Right atrium auricular region (tissue), 2 donors: ENCODE results near the gene PITPNM3. TPM values are rescaled to one million over a fixed set of nuclear protein-coding genes. Genes with fewer than 3 reads are reported as not detected.
A peak's percentile ranks its signal among the peaks of the same experiment; 100 is the strongest.

Experiments
- DNase-seq: peaks from one replicate; pipeline ENCODE4 v3.0.0-alpha.2; 2019; ENCODE audit warnings: low spot score
- H3K27ac ChIP-seq, 2 donors: fragments of 200-600 bp; sonication (generic); 1 replicate in 1 of 2; 2 replicates in 1 of 2; pipeline ENCODE4 v1.5.1; 2016 to 2019
- H3K27me3 ChIP-seq, 2 donors: fragments of 200-600 bp; sonication (generic); one replicate each; pipeline versions ENCODE4 v1.5.1 to v1.6.0; 2017 to 2019
- H3K36me3 ChIP-seq: fragments of 200-600 bp; sonication (generic); one replicate; pipeline ENCODE4 v1.5.1; 2016
- H3K4me1 ChIP-seq, 2 donors: fragments of 200-600 bp; sonication (generic); one replicate each; pipeline versions ENCODE4 v1.5.1 to v1.6.0; 2017 to 2019
- H3K4me3 ChIP-seq, 2 donors: fragments of 200-600 bp; sonication (generic); 1 replicate in 1 of 2; 2 replicates in 1 of 2; pipeline ENCODE4 v1.5.1; 2017 to 2019; ENCODE audit warnings: mild to moderate bottlenecking in 1 of 2, moderate library complexity in 1 of 2
- H3K9me3 ChIP-seq, 2 donors: fragments of 200-600 bp; sonication (generic); one replicate each; pipeline ENCODE4 v1.5.1; 2019
- CTCF ChIP-seq, 2 donors: fragments of 200-600 bp; sonication (generic); IDR thresholded peaks; one replicate each; pipeline ENCODE4 v1.5.1; 2019; ENCODE audit warnings: antibody characterized with exemption in 2 of 2
- total RNA-seq, 2 donors: library from RNA; depleted of rRNA; stranded (reverse); fragments of >200 nt; gene quantifications; one replicate each; pipeline ENCODE4 v1.1.0, GENCODE V29; 2016

Gene PITPNM3
- total RNA-seq, 2 donors from 2014 or later: 0.56 to 1.2 TPM

- no peak overlapping the region for H3K4me3 ChIP-seq
- no peak for TF ChIP-seq CTCF (IDR thresholded peaks at IDR 0.05)
- no peaks in the 10 kb centered on the region for H3K4me1 ChIP-seq
- DNase-seq: peak; percentile 21
- no peak overlapping the region for H3K27ac ChIP-seq
- no peaks in the 10 kb centered on the region for H3K9me3 ChIP-seq
- no peaks in the 10 kb centered on the region for H3K27me3 ChIP-seq
- no peaks in the 10 kb centered on the region for H3K36me3 ChIP-seq
Observed at GRCh38 chr17:6569370-6570285, 13.3 kb upstream of the PITPNM3 start.

- no peak for DNase-seq
- no peak for TF ChIP-seq CTCF (IDR thresholded peaks at IDR 0.05)
- Histone ChIP-seq H3K27ac (no peak overlapping the region), H3K27me3 (no peaks in the 10 kb centered on the region), H3K4me3 (no peak overlapping the region), H3K4me1 (no peaks in the 10 kb centered on the region), H3K9me3 (no peaks in the 10 kb centered on the region), H3K36me3 (no peaks in the 10 kb centered on the region)
Observed at GRCh38 chr17:6568184-6568758, 11.9 kb upstream of the PITPNM3 start.

- Histone ChIP-seq H3K27ac (no peak overlapping the region), H3K27me3 (no peaks in the 10 kb centered on the region), H3K9me3 (no peaks in the 10 kb centered on the region), H3K4me1 (no peaks in the 10 kb centered on the region), H3K36me3 (no peaks in the 10 kb centered on the region), H3K4me3 (no peak overlapping the region)
- TF ChIP-seq CTCF (IDR thresholded peaks at IDR 0.05): no peak
- DNase-seq: no peak
Observed at GRCh38 chr17:6567528-6568183, 11.3 kb upstream of the PITPNM3 start.

GRCh38 chr17:6561446-6561845 lies 5.1 kb upstream of the PITPNM3 start:
- H3K27me3 ChIP-seq: no peaks in the 10 kb centered on the region
- no peak overlapping the region for H3K27ac ChIP-seq
- H3K9me3 ChIP-seq: no peaks in the 10 kb centered on the region
- no peak for DNase-seq
- no peak for TF ChIP-seq CTCF (IDR thresholded peaks at IDR 0.05)
- H3K4me1 ChIP-seq: no peaks in the 10 kb centered on the region
- no peak overlapping the region for H3K4me3 ChIP-seq
- H3K36me3 ChIP-seq: no peaks in the 10 kb centered on the region

GRCh38 chr17:6560496-6560895 lies 4.1 kb upstream of the PITPNM3 start:
- H3K27ac ChIP-seq: no peak overlapping the region
- H3K9me3 ChIP-seq: no peaks in the 10 kb centered on the region
- H3K4me3 ChIP-seq: no peak overlapping the region
- H3K36me3 ChIP-seq: no peaks in the 10 kb centered on the region
- peaks cover 0 to 5% of the 10 kb centered on the region in 2 donors for H3K27me3 ChIP-seq
- no peak for DNase-seq
- no peak for TF ChIP-seq CTCF (IDR thresholded peaks at IDR 0.05)
- peaks cover 0 to 7% of the 10 kb centered on the region in 2 donors for H3K4me1 ChIP-seq
